GM12878 (cell line): ENCODE results near the gene GPN1. TPM values are rescaled to one million over a fixed set of nuclear protein-coding genes. Genes with fewer than 3 reads are reported as not detected.

Experiments
- CEBPB ChIP-seq, 2 experiments: fragments of 150-350 bp in 1 of 2; IDR thresholded peaks; 2 replicates each; pipeline ENCODE4 v1.6.1; 2012 to 2014; ENCODE audit warnings: low read depth in 2 of 2, low read length in 2 of 2, borderline replicate concordance in 1 of 2, inconsistent platforms in 1 of 2
- KLF5 ChIP-seq: fragments of 450-650 bp; IDR thresholded peaks from 2 replicates; pipeline ENCODE4 v1.6.1; 2014; ENCODE audit warnings: mild to moderate bottlenecking; ENCODE audit not compliant: partially characterized antibody
- TARDBP ChIP-seq: IDR thresholded peaks from 2 replicates; pipeline ENCODE4 v1.6.1; 2016; ENCODE audit warnings: borderline replicate concordance
- polyA plus RNA-seq, 11 experiments: library from polyadenylated mRNA; depleted of rRNA in 4 of 11; unstranded in 6 of 11; stranded (reverse) in 5 of 11; fragments of >200 nt; fragmentation: Nextera tagmentation in 4 of 11; fragmentation: Illumina TruSeq in 1 of 11; extraction: Ambion mirVana in 4 of 11; extraction: Trizol in 1 of 11; gene quantifications; 1 replicate in 1 of 11; 2 replicates in 10 of 11; pipeline versions ENCODE4 v1.2.1 to v1.2.3, GENCODE V29; 2011 to 2016; ENCODE audit warnings: inconsistent platforms in 2 of 11, missing spikeins in 2 of 11, low read depth in 1 of 11
- total RNA-seq, 4 experiments: library from RNA; depleted of rRNA in 3 of 4; stranded (reverse); fragments of >200 nt in 3 of 4; fragmentation: Illumina TruSeq in 1 of 4; extraction: Trizol in 1 of 4; gene quantifications; 2 replicates each; pipeline versions ENCODE4 v1.2.1 to v1.2.3, GENCODE V29; 2013 to 2021
- TF ChIP-seq, protein P1 (sequence below): fragments of 450-650 bp; IDR thresholded peaks from 2 replicates; pipeline ENCODE4 v1.6.1; 2017; ENCODE audit warnings: mild to moderate bottlenecking, moderate library complexity
- TF ChIP-seq, protein P2 (sequence below): IDR thresholded peaks from 2 replicates; pipeline ENCODE4 v1.6.1; 2012; ENCODE audit warnings: low read length, inconsistent platforms

GPN1 gene
- total and polyA plus RNA-seq, 10 of the 15 experiments (the other 5 are each of a cell fraction or from before 2014, with no cell fraction given): 32.1 to 108 (median 60.4) TPM

DNA sequence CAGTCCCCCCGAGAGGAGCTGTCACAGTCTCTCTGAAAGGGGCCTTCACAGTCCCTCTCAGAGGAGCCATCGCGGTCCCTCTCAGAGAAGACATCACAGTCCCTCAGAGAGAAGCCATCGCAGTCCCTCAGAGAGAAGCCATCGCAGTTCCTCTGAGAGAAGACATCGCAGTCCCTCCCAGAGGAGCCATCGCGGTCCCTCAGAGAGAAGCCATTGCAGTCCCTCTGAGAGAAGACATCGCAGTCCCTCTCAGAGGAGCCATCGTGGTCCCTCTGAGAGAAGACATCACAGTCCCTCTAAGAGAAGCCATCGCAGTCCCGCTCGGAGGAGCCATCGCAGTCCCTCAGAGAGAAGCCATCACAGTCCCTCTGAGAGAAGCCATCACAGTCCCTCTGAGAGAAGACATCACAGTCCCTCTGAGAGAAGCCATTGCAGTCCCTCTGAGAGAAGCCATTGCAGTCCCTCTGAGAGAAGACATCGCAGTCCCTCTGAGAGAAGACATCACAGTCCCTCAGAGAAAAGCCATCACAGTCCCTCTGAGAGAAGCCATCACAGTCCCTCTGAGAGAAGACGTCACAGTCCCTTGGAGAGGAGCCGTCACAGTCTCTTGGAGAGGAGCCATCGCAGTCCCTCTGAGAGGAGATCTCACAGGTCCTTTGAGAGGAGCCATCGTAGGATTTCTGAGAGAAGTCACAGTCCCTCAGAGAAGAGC lies 47.3 kb upstream of the GPN1 start (continued):
- TF ChIP-seq, protein P1, sequence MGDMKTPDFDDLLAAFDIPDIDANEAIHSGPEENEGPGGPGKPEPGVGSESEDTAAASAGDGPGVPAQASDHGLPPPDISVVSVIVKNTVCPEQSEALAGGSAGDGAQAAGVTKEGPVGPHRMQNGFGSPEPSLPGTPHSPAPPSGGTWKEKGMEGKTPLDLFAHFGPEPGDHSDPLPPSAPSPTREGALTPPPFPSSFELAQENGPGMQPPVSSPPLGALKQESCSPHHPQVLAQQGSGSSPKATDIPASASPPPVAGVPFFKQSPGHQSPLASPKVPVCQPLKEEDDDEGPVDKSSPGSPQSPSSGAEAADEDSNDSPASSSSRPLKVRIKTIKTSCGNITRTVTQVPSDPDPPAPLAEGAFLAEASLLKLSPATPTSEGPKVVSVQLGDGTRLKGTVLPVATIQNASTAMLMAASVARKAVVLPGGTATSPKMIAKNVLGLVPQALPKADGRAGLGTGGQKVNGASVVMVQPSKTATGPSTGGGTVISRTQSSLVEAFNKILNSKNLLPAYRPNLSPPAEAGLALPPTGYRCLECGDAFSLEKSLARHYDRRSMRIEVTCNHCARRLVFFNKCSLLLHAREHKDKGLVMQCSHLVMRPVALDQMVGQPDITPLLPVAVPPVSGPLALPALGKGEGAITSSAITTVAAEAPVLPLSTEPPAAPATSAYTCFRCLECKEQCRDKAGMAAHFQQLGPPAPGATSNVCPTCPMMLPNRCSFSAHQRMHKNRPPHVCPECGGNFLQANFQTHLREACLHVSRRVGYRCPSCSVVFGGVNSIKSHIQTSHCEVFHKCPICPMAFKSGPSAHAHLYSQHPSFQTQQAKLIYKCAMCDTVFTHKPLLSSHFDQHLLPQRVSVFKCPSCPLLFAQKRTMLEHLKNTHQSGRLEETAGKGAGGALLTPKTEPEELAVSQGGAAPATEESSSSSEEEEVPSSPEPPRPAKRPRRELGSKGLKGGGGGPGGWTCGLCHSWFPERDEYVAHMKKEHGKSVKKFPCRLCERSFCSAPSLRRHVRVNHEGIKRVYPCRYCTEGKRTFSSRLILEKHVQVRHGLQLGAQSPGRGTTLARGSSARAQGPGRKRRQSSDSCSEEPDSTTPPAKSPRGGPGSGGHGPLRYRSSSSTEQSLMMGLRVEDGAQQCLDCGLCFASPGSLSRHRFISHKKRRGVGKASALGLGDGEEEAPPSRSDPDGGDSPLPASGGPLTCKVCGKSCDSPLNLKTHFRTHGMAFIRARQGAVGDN: no peak
- no peak for TF ChIP-seq KLF5
- TF ChIP-seq, protein P2, sequence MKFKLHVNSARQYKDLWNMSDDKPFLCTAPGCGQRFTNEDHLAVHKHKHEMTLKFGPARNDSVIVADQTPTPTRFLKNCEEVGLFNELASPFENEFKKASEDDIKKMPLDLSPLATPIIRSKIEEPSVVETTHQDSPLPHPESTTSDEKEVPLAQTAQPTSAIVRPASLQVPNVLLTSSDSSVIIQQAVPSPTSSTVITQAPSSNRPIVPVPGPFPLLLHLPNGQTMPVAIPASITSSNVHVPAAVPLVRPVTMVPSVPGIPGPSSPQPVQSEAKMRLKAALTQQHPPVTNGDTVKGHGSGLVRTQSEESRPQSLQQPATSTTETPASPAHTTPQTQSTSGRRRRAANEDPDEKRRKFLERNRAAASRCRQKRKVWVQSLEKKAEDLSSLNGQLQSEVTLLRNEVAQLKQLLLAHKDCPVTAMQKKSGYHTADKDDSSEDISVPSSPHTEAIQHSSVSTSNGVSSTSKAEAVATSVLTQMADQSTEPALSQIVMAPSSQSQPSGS: no peak
- no peak for TF ChIP-seq CEBPB (IDR thresholded peaks at IDR 0.05; ENCODE audit: borderline replicate concordance in 1 of 2, low read depth in 2 of 2, low read length in 2 of 2)
- TF ChIP-seq TARDBP: no peak
